Panc1 (cell line): Measurements from ENCODE around the gene EEF1A2. TPM values are rescaled to one million over a fixed set of nuclear protein-coding genes. Genes with fewer than 3 reads are reported as not detected.
"Not testable (repeated sequence)": the region's sequence is repeated elsewhere in the genome, so short reads cannot be mapped to it uniquely, and the experiment has no call there.

ENCODE experiments used
- ATAC-seq: fragments of 200-7000 bp; cut with Tn5 transposase; 2 replicates; pipeline ENCODE4 v1.9.1; 2020; ENCODE audit warnings: mild to moderate bottlenecking, moderate library complexity
- BruUV-seq: library from RNA; stranded (reverse); fragments of 400-500 nt; replicated peaks from 2 replicates; lab custom pipeline; 2021; lab: Mats Ljungman, UMichigan
- CTCF ChIA-PET: fragments of 300-600 bp; sonication (Branson Sonifier 250); formaldehyde crosslinking; loops from one replicate; lab custom pipeline; 2022; ENCODE audit warnings: antibody characterized with exemption; lab: Charles Lee
- POLR2A ChIA-PET: fragments of 300-600 bp; sonication (Branson Sonifier 250); formaldehyde crosslinking; loops from one replicate; lab custom pipeline; 2022; ENCODE audit warnings: antibody characterized with exemption; lab: Charles Lee
- DNase-seq: peaks from one replicate; pipeline ENCODE4 v3.0.0-alpha.2; 2010; ENCODE audit warnings: low read depth, low spot score
- H3K27ac ChIP-seq: 2 replicates; pipeline ENCODE4 v1.5.1; 2011; ENCODE audit warnings: mild to moderate bottlenecking, low read length, inconsistent platforms
- H3K27me3 ChIP-seq: fragments of 200-500 bp; sonication (Bioruptor generic); 2 replicates; pipeline ENCODE4 v1.6.0; 2014; ENCODE audit warnings: low read length, inconsistent platforms; ENCODE audit not compliant: control insufficient read depth, insufficient read depth
- H3K36me3 ChIP-seq: fragments of 200-500 bp; sonication (Bioruptor generic); 2 replicates; pipeline ENCODE4 v1.5.1; 2014; ENCODE audit warnings: inconsistent platforms, mild to moderate bottlenecking, low read length, moderate library complexity; ENCODE audit not compliant: control insufficient read depth, insufficient read depth
- H3K4me1 ChIP-seq: 2 replicates; pipeline ENCODE4 v1.5.1; 2011; ENCODE audit warnings: inconsistent platforms, mild to moderate bottlenecking, low read length, moderate library complexity; ENCODE audit not compliant: control insufficient read depth, insufficient read depth
- H3K4me3 ChIP-seq, 2 experiments: 2 replicates each; pipeline ENCODE4 v1.5.1; 2011 to 2012; ENCODE audit warnings: low read depth in 2 of 2, low read length in 2 of 2, mild to moderate bottlenecking in 2 of 2, inconsistent platforms in 1 of 2, moderate library complexity in 1 of 2
- H3K9me3 ChIP-seq: fragments of 200-500 bp; sonication (Bioruptor generic); 2 replicates; pipeline ENCODE4 v1.5.1; 2014; ENCODE audit warnings: low read depth, mild to moderate bottlenecking, inconsistent platforms, low read length, moderate library complexity; ENCODE audit not compliant: control insufficient read depth, insufficient read depth
- POLR2AphosphoS5 ChIP-seq: IDR thresholded peaks from 2 replicates; pipeline ENCODE4 v1.6.1; 2012; ENCODE audit warnings: mild to moderate bottlenecking, low read depth, low read length, moderate library complexity
- SIN3A ChIP-seq: IDR thresholded peaks from 2 replicates; pipeline ENCODE4 v1.6.1; 2012; ENCODE audit warnings: low read depth, mild to moderate bottlenecking, low read length, moderate library complexity, borderline replicate concordance; ENCODE audit not compliant: insufficient read depth
- TCF7L2 ChIP-seq: IDR thresholded peaks from 2 replicates; pipeline ENCODE4 v1.6.1; 2011; ENCODE audit warnings: mild to moderate bottlenecking, low read depth, low read length, inconsistent platforms
- in situ Hi-C: cut with HindIII; loops from 2 replicates; pipeline ENCODE4 v1.10.0; 2016; ENCODE audit warnings: low sequenced_read_pairs, low pct_unique_long_range_greater_than_20kb
- intact Hi-C: fragments of 100-400 bp; cut with micrococcal nuclease; formaldehyde crosslinking; loops from one replicate; pipeline ENCODE4 v1.10.0; 2022; ENCODE audit not compliant: unreplicated experiment
- total RNA-seq: library from RNA; stranded (reverse); gene quantifications from one replicate; pipeline ENCODE4 v1.2.1, GENCODE V29; 2021; ENCODE audit not compliant: unreplicated experiment
- TF ChIP-seq, protein P1 (sequence below), 2 experiments: IDR thresholded peaks; 2 replicates each; pipeline ENCODE4 v1.6.1; 2011 to 2012; ENCODE audit warnings: low read depth in 2 of 2, control low read depth in 1 of 2, low read length in 1 of 2, mild to moderate bottlenecking in 1 of 2, moderate library complexity in 1 of 2; ENCODE audit not compliant: insufficient read depth in 1 of 2
- TF ChIP-seq, protein P2 (sequence below): fragments of 450-650 bp; IDR thresholded peaks from 2 replicates; pipeline ENCODE4 v1.5.1; 2017; ENCODE audit warnings: mild to moderate bottlenecking

Gene EEF1A2
- total RNA-seq, 1 experiment from 2014 or later: 178 TPM

- no peak overlapping the region for H3K27ac ChIP-seq
- H3K4me3 ChIP-seq: no peak overlapping the region
- peaks cover 20% of the 10 kb centered on the region for H3K4me1 ChIP-seq
- H3K27me3 ChIP-seq: no peaks in the 10 kb centered on the region
- TF ChIP-seq POLR2AphosphoS5 (no peak), TCF7L2 (no peak)
- ATAC-seq (no peak), DNase-seq (no peak)
- BruUV-seq: no TSS peak
- ChIA-PET CTCF (interaction anchor here (0.9 kb wide), 1 partner anchor 40 kb away, joined by 9 read pairs; no protein-coding TSS in a partner anchor), POLR2A (no interaction called here)
- H3K36me3 ChIP-seq: no peaks in the 10 kb centered on the region
- H3K9me3 ChIP-seq: no peaks in the 10 kb centered on the region
- intact Hi-C loops (no loop called here), in situ Hi-C loops (no loop called here)
Observed at GRCh38 chr20:63481503-63481902, 17.4 kb downstream of the EEF1A2 start.

GRCh38 chr20:63479695-63480419 is 19.0 kb downstream of the EEF1A2 start:
- BruUV-seq, H3K4me3 ChIP-seq, intact Hi-C loops, H3K27ac ChIP-seq, H3K36me3 ChIP-seq, in situ Hi-C loops, ATAC-seq, DNase-seq, H3K27me3 ChIP-seq, POLR2A ChIA-PET, CTCF ChIA-PET, H3K9me3 ChIP-seq: not testable (repeated sequence)
- H3K4me1 ChIP-seq: peaks cover 14% of the 10 kb centered on the region

GRCh38 chr20:63478346-63479302 is 20.3 kb downstream of the EEF1A2 start:
- Histone ChIP-seq H3K36me3 (no peaks in the 10 kb centered on the region), H3K4me3 (no peak overlapping the region), H3K9me3 (no peaks in the 10 kb centered on the region), H3K4me1 (peaks cover 13% of the 10 kb centered on the region), H3K27ac (no peak overlapping the region), H3K27me3 (no peaks in the 10 kb centered on the region)
- DNase-seq (no peak), ATAC-seq (no peak)
- BruUV-seq: no TSS peak
- ChIA-PET POLR2A (no interaction called here), CTCF (no interaction called here)
- in situ Hi-C loops: no loop called here
- intact Hi-C loops: no loop called here
- TF ChIP-seq, protein P1, sequence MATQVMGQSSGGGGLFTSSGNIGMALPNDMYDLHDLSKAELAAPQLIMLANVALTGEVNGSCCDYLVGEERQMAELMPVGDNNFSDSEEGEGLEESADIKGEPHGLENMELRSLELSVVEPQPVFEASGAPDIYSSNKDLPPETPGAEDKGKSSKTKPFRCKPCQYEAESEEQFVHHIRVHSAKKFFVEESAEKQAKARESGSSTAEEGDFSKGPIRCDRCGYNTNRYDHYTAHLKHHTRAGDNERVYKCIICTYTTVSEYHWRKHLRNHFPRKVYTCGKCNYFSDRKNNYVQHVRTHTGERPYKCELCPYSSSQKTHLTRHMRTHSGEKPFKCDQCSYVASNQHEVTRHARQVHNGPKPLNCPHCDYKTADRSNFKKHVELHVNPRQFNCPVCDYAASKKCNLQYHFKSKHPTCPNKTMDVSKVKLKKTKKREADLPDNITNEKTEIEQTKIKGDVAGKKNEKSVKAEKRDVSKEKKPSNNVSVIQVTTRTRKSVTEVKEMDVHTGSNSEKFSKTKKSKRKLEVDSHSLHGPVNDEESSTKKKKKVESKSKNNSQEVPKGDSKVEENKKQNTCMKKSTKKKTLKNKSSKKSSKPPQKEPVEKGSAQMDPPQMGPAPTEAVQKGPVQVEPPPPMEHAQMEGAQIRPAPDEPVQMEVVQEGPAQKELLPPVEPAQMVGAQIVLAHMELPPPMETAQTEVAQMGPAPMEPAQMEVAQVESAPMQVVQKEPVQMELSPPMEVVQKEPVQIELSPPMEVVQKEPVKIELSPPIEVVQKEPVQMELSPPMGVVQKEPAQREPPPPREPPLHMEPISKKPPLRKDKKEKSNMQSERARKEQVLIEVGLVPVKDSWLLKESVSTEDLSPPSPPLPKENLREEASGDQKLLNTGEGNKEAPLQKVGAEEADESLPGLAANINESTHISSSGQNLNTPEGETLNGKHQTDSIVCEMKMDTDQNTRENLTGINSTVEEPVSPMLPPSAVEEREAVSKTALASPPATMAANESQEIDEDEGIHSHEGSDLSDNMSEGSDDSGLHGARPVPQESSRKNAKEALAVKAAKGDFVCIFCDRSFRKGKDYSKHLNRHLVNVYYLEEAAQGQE (IDR thresholded peaks at IDR 0.05; ENCODE audit: insufficient read depth in 1 of 2, low read depth in 2 of 2, low read length in 1 of 2): no peak
- TF ChIP-seq POLR2AphosphoS5 (no peak), TCF7L2 (no peak), SIN3A (no peak)
- TF ChIP-seq, protein P2, sequence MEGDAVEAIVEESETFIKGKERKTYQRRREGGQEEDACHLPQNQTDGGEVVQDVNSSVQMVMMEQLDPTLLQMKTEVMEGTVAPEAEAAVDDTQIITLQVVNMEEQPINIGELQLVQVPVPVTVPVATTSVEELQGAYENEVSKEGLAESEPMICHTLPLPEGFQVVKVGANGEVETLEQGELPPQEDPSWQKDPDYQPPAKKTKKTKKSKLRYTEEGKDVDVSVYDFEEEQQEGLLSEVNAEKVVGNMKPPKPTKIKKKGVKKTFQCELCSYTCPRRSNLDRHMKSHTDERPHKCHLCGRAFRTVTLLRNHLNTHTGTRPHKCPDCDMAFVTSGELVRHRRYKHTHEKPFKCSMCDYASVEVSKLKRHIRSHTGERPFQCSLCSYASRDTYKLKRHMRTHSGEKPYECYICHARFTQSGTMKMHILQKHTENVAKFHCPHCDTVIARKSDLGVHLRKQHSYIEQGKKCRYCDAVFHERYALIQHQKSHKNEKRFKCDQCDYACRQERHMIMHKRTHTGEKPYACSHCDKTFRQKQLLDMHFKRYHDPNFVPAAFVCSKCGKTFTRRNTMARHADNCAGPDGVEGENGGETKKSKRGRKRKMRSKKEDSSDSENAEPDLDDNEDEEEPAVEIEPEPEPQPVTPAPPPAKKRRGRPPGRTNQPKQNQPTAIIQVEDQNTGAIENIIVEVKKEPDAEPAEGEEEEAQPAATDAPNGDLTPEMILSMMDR: no peak
